DND-41 (cell line): Measurements from ENCODE around the gene HBE1.

ENCODE experiments used
- ATAC-seq: fragments of 200-7000 bp; cut with Tn5 transposase; 3 replicates; pipeline ENCODE4 v1.9.1; 2021; ENCODE audit warnings: low read depth; ENCODE audit not compliant: insufficient read depth
- DNase-seq: peaks from one replicate; pipeline ENCODE4 v3.0.0-alpha.2; 2020
- H2AFZ ChIP-seq: 2 replicates; pipeline ENCODE4 v1.6.0; 2012; ENCODE audit warnings: low read depth, low read length
- H3K27ac ChIP-seq: 2 replicates; pipeline ENCODE4 v1.5.1; 2012; ENCODE audit warnings: low read length, inconsistent platforms
- H3K27me3 ChIP-seq: fragments of 200-600 bp; sonication (generic); 2 replicates; pipeline ENCODE4 v1.6.0; 2012; ENCODE audit warnings: low read length, mild to moderate bottlenecking, inconsistent platforms; ENCODE audit not compliant: insufficient read depth, poor library complexity
- H3K36me3 ChIP-seq: 2 replicates; pipeline ENCODE4 v1.5.1; 2012; ENCODE audit warnings: low read length, inconsistent platforms; ENCODE audit not compliant: insufficient read depth
- H3K4me1 ChIP-seq: 2 replicates; pipeline ENCODE4 v1.5.1; 2012; ENCODE audit warnings: mild to moderate bottlenecking, low read length; ENCODE audit not compliant: insufficient read depth
- H3K4me2 ChIP-seq: 2 replicates; pipeline ENCODE4 v1.6.0; 2012; ENCODE audit warnings: mild to moderate bottlenecking, moderate library complexity, low read length, inconsistent platforms; ENCODE audit not compliant: insufficient read depth
- H3K4me3 ChIP-seq, 2 experiments: fragments of 200-600 bp in 1 of 2; shearing (Covaris generic) in 1 of 2; 2 replicates each; pipeline ENCODE4 v1.5.1; 2012 to 2016; ENCODE audit warnings: inconsistent platforms in 2 of 2, low read length in 2 of 2, mild to moderate bottlenecking in 2 of 2, low read depth in 1 of 2, moderate library complexity in 1 of 2
- H3K79me2 ChIP-seq: 2 replicates; pipeline ENCODE4 v1.6.0; 2012; ENCODE audit warnings: low read length, inconsistent platforms; ENCODE audit not compliant: insufficient read depth
- H3K9ac ChIP-seq: 2 replicates; pipeline ENCODE4 v1.6.0; 2012; ENCODE audit warnings: low read depth, mild to moderate bottlenecking, inconsistent platforms, low read length, moderate library complexity
- H3K9me3 ChIP-seq: 2 replicates; pipeline ENCODE4 v1.5.1; 2012; ENCODE audit warnings: low read length, moderate library complexity, mild to moderate bottlenecking, inconsistent platforms; ENCODE audit not compliant: insufficient read depth, severe bottlenecking
- H4K20me1 ChIP-seq: 2 replicates; pipeline ENCODE4 v1.6.0; 2012; ENCODE audit warnings: low read length; ENCODE audit not compliant: insufficient read depth
- EZH2 ChIP-seq: IDR thresholded peaks from 3 replicates; pipeline ENCODE4 v1.6.1; 2012; ENCODE audit warnings: borderline replicate concordance, low read depth, mild to moderate bottlenecking, moderate library complexity, low read length, inconsistent platforms; ENCODE audit not compliant: severe bottlenecking
- TF ChIP-seq, protein P1 (sequence below): IDR thresholded peaks from 2 replicates; pipeline ENCODE4 v1.5.1; 2012; ENCODE audit warnings: borderline replicate concordance, low read length, moderate library complexity, mild to moderate bottlenecking; ENCODE audit not compliant: poor library complexity, severe bottlenecking; ENCODE audit errors: extremely low read depth

Gene HBE1

GRCh38 chr11:5242933-5243815, 26.6 kb downstream of the HBE1 start:
- no peaks in the 10 kb centered on the region for H3K36me3 ChIP-seq
- no peak for DNase-seq
- H3K27ac ChIP-seq = no peak overlapping the region
- no peak for ATAC-seq
- H3K9ac ChIP-seq = no peak overlapping the region
- H3K9me3 ChIP-seq = no peaks in the 10 kb centered on the region
- H2AFZ ChIP-seq = no peak overlapping the region
- H3K4me2 ChIP-seq = no peak overlapping the region
- H3K79me2 ChIP-seq = no peaks in the 10 kb centered on the region
- TF ChIP-seq, protein P1, sequence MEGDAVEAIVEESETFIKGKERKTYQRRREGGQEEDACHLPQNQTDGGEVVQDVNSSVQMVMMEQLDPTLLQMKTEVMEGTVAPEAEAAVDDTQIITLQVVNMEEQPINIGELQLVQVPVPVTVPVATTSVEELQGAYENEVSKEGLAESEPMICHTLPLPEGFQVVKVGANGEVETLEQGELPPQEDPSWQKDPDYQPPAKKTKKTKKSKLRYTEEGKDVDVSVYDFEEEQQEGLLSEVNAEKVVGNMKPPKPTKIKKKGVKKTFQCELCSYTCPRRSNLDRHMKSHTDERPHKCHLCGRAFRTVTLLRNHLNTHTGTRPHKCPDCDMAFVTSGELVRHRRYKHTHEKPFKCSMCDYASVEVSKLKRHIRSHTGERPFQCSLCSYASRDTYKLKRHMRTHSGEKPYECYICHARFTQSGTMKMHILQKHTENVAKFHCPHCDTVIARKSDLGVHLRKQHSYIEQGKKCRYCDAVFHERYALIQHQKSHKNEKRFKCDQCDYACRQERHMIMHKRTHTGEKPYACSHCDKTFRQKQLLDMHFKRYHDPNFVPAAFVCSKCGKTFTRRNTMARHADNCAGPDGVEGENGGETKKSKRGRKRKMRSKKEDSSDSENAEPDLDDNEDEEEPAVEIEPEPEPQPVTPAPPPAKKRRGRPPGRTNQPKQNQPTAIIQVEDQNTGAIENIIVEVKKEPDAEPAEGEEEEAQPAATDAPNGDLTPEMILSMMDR = no peak
- TF ChIP-seq EZH2 = no peak
- no peaks in the 10 kb centered on the region for H4K20me1 ChIP-seq
- peaks cover 18% of the 10 kb centered on the region for H3K27me3 ChIP-seq
- H3K4me1 ChIP-seq = no peaks in the 10 kb centered on the region
- no peak overlapping the region for H3K4me3 ChIP-seq

- no peaks in the 10 kb centered on the region for H3K36me3 ChIP-seq
- peaks cover 18% of the 10 kb centered on the region for H3K27me3 ChIP-seq
- no peak for ATAC-seq
- DNase-seq = no peak
- H3K79me2 ChIP-seq = no peaks in the 10 kb centered on the region
- H3K4me1 ChIP-seq = no peaks in the 10 kb centered on the region
- no peaks in the 10 kb centered on the region for H4K20me1 ChIP-seq
- no peak overlapping the region for H3K4me2 ChIP-seq
- no peak overlapping the region for H3K4me3 ChIP-seq
- TF ChIP-seq, protein P1 = no peak
- no peak for TF ChIP-seq EZH2
- H3K27ac ChIP-seq = no peak overlapping the region
- H3K9ac ChIP-seq = no peak overlapping the region
- H2AFZ ChIP-seq = no peak overlapping the region
- no peaks in the 10 kb centered on the region for H3K9me3 ChIP-seq
Observed at GRCh38 chr11:5242208-5242607, 27.5 kb downstream of the HBE1 start.

- H4K20me1 ChIP-seq = no peaks in the 10 kb centered on the region
- no peaks in the 10 kb centered on the region for H3K4me1 ChIP-seq
- H3K36me3 ChIP-seq = no peaks in the 10 kb centered on the region
- ATAC-seq (no peak), DNase-seq (no peak)
- no peak overlapping the region for H3K4me3 ChIP-seq
- no peaks in the 10 kb centered on the region for H3K9me3 ChIP-seq
- TF ChIP-seq EZH2 = no peak
- TF ChIP-seq, protein P1 = no peak
- H3K27me3 ChIP-seq = peaks cover 18% of the 10 kb centered on the region
- H3K9ac ChIP-seq = no peak overlapping the region
- no peak overlapping the region for H2AFZ ChIP-seq
- H3K4me2 ChIP-seq = no peak overlapping the region
- H3K79me2 ChIP-seq = no peaks in the 10 kb centered on the region
- H3K27ac ChIP-seq = no peak overlapping the region
Observed at GRCh38 chr11:5241458-5241857, 28.3 kb downstream of the HBE1 start.
